SK-N-SH (cell line): ENCODE data around the gene SH2D5. TPM values are rescaled to one million over a fixed set of nuclear protein-coding genes. Genes with fewer than 3 reads are reported as not detected.

Source experiments
- CTCF ChIA-PET: fragments of 300-600, 350-600 bp; formaldehyde crosslinking; extraction: SDS; loops from one replicate; lab custom pipeline; 2021; lab: Yijun Ruan, JAX
- POLR2A ChIA-PET: fragments of 350-600 bp; sonication (Branson Sonifier 250); formaldehyde crosslinking; extraction: SDS; loops from one replicate; lab custom pipeline; 2020; ENCODE audit warnings: antibody characterized with exemption, inconsistent platforms; lab: Yijun Ruan, JAX
- DNase-seq: peaks from one replicate; pipeline ENCODE4 v3.0.0; 2012
- H2AFZ ChIP-seq: fragments of 200-600 bp; sonication (generic); 2 replicates; pipeline ENCODE4 v1.8.1; 2016; ENCODE audit warnings: antibody characterized with exemption, mild to moderate bottlenecking, low read depth
- H3F3A ChIP-seq: fragments of 200-600 bp; sonication (generic); replicated peaks from 2 replicates; pipeline ENCODE3; 2016; ENCODE audit warnings: antibody characterized with exemption, mild to moderate bottlenecking; ENCODE audit not compliant: insufficient read depth
- H3K27ac ChIP-seq, 2 experiments: fragments of 200-500 bp in 1 of 2; fragments of 200-600 bp in 1 of 2; sonication (Bioruptor generic) in 1 of 2; sonication (generic), shearing (Covaris generic) in 1 of 2; 2 replicates each; pipeline versions ENCODE4 v1.5.1 to v1.6.1; 2014 to 2016; ENCODE audit warnings: low read depth in 2 of 2, inconsistent platforms in 1 of 2, low read length in 1 of 2, mild to moderate bottlenecking in 1 of 2, mixed read lengths in 1 of 2
- H3K27me3 ChIP-seq: fragments of 200-600 bp; sonication (generic), shearing (Covaris generic); 2 replicates; pipeline ENCODE4 v1.6.1; 2016; ENCODE audit warnings: mixed run types; ENCODE audit not compliant: insufficient read depth
- H3K36me3 ChIP-seq, 2 experiments: fragments of 200-500 bp in 1 of 2; fragments of 200-600 bp in 1 of 2; sonication (Bioruptor generic) in 1 of 2; sonication (generic) in 1 of 2; replicated peaks in 1 of 2; 2 replicates each; pipeline versions ENCODE3 to v1.5.1; 2014 to 2016; ENCODE audit warnings: low read length in 1 of 2, mild to moderate bottlenecking in 1 of 2; ENCODE audit not compliant: insufficient read depth in 2 of 2, control insufficient read depth in 1 of 2
- H3K4me1 ChIP-seq, 2 experiments: fragments of 200-500 bp in 1 of 2; fragments of 200-600 bp in 1 of 2; sonication (Bioruptor generic) in 1 of 2; sonication (generic), shearing (Covaris generic) in 1 of 2; 2 replicates each; pipeline versions ENCODE4 v1.5.1 to v1.6.1; 2014 to 2016; ENCODE audit warnings: low read depth in 1 of 2, low read length in 1 of 2, mixed run types in 1 of 2; ENCODE audit not compliant: insufficient read depth in 2 of 2, control insufficient read depth in 1 of 2
- H3K4me2 ChIP-seq: fragments of 200-600 bp; sonication (generic), shearing (Covaris generic); 2 replicates; pipeline ENCODE4 v1.6.1; 2017; ENCODE audit warnings: mixed run types
- H3K4me3 ChIP-seq, 2 experiments: fragments of 200-500 bp in 1 of 2; fragments of 200-600 bp in 1 of 2; sonication (Bioruptor generic) in 1 of 2; sonication (generic), shearing (Covaris generic) in 1 of 2; 2 replicates each; pipeline versions ENCODE4 v1.5.1 to v1.8.1; 2014 to 2016; ENCODE audit warnings: low read depth in 2 of 2, inconsistent platforms in 1 of 2, low read length in 1 of 2, mild to moderate bottlenecking in 1 of 2, mixed read lengths in 1 of 2, moderate library complexity in 1 of 2
- H3K79me2 ChIP-seq: fragments of 200-600 bp; sonication (generic); 2 replicates; pipeline ENCODE4 v1.8.1; 2017; ENCODE audit warnings: mild to moderate bottlenecking; ENCODE audit not compliant: insufficient read depth
- H3K9ac ChIP-seq: fragments of 200-600 bp; sonication (generic); 2 replicates; pipeline ENCODE4 v1.6.1; 2017; ENCODE audit warnings: mixed run types
- H3K9me2 ChIP-seq: fragments of 200-600 bp; sonication (generic); 2 replicates; pipeline ENCODE4 v1.6.1; 2017; ENCODE audit warnings: mixed run types
- H3K9me3 ChIP-seq: fragments of 200-600 bp; sonication (generic); 2 replicates; pipeline ENCODE4 v1.6.1; 2017; ENCODE audit warnings: mixed run types, mild to moderate bottlenecking, moderate library complexity
- H4K20me1 ChIP-seq: fragments of 200-600 bp; sonication (generic); 2 replicates; pipeline ENCODE4 v1.6.1; 2017; ENCODE audit warnings: mild to moderate bottlenecking, mixed run types; ENCODE audit not compliant: insufficient read depth
- CHD2 ChIP-seq: fragments of 150-350 bp; IDR thresholded peaks from 2 replicates; pipeline ENCODE4 v1.6.1; 2018; ENCODE audit warnings: low read length; ENCODE audit not compliant: partially characterized antibody
- EP300 ChIP-seq, 2 experiments: IDR thresholded peaks; 2 replicates each; pipeline versions ENCODE4 v1.4.0 to v1.6.1; 2012; ENCODE audit warnings: borderline replicate concordance in 1 of 2, low read depth in 1 of 2, low read length in 1 of 2
- EZH2phosphoT487 ChIP-seq: fragments of 200-600 bp; sonication (generic); IDR thresholded peaks from 2 replicates; pipeline ENCODE4 v1.6.1; 2017; ENCODE audit warnings: low read depth, mixed run types, mild to moderate bottlenecking, antibody characterized with exemption, moderate library complexity, borderline replicate concordance
- FOXJ3 ChIP-seq: sonication (generic); formaldehyde crosslinking; IDR thresholded peaks from 2 replicates; pipeline ENCODE4 v1.5.1; 2020; ENCODE audit warnings: mild to moderate bottlenecking, missing genetic modification reagents
- FOXM1 ChIP-seq: IDR thresholded peaks from 2 replicates; pipeline ENCODE4 v1.4.0; 2012; ENCODE audit warnings: low read depth, mild to moderate bottlenecking
- GATA2 ChIP-seq: sonication (generic); formaldehyde crosslinking; IDR thresholded peaks from 2 replicates; pipeline ENCODE4 v1.5.0; 2020; ENCODE audit warnings: mild to moderate bottlenecking, missing genetic modification reagents
- MEF2A ChIP-seq: IDR thresholded peaks from 2 replicates; pipeline ENCODE4 v1.4.0; 2012; ENCODE audit warnings: low read depth, borderline replicate concordance
- MXI1 ChIP-seq: IDR thresholded peaks from 2 replicates; pipeline ENCODE4 v1.6.1; 2012; ENCODE audit warnings: mild to moderate bottlenecking, low read depth, low read length, improper control_type of control experiment
- RAD21 ChIP-seq: IDR thresholded peaks from 2 replicates; pipeline ENCODE4 v1.6.1; 2012; ENCODE audit warnings: mild to moderate bottlenecking, low read length
- RCOR1 ChIP-seq: fragments of 150-350 bp; IDR thresholded peaks from 2 replicates; pipeline ENCODE4 v1.6.1; 2017; ENCODE audit warnings: antibody characterized with exemption, low read length
- RXRA ChIP-seq: IDR thresholded peaks from 2 replicates; pipeline ENCODE4 v1.4.0; 2012; ENCODE audit warnings: low read depth, mild to moderate bottlenecking, borderline replicate concordance
- SMC3 ChIP-seq: IDR thresholded peaks from 2 replicates; pipeline ENCODE4 v1.6.1; 2012; ENCODE audit warnings: low read depth, low read length, improper control_type of control experiment
- TEAD4 ChIP-seq: IDR thresholded peaks from 2 replicates; pipeline ENCODE4 v1.4.0; 2012; ENCODE audit warnings: mild to moderate bottlenecking, borderline replicate concordance; ENCODE audit not compliant: insufficient read depth
- YY1 ChIP-seq: IDR thresholded peaks from 2 replicates; pipeline ENCODE4 v1.4.0; 2012; ENCODE audit warnings: low read depth, mild to moderate bottlenecking
- WGBS: methylation state at CpG from one replicate; pipeline ENCODE4 v1.1.6; 2017; ENCODE audit warnings: low lambda C conversion rate; 5-methylcytosine and 5-hydroxymethylcytosine counted together
- polyA plus RNA-seq, 3 experiments: library from polyadenylated mRNA; depleted of rRNA; stranded (reverse); fragments of >200 nt; gene quantifications; 2 replicates each; pipeline ENCODE4 v1.2.3, GENCODE V29; 2012
- TF ChIP-seq, protein P1 (sequence below): fragments of 150-350 bp; IDR thresholded peaks from 2 replicates; pipeline ENCODE4 v1.6.1; 2017; ENCODE audit warnings: antibody characterized with exemption, low read length, low read depth, borderline replicate concordance
- TF ChIP-seq, protein P2 (sequence below): IDR thresholded peaks from 2 replicates; pipeline ENCODE4 v1.6.1; 2012; ENCODE audit warnings: mild to moderate bottlenecking, low read depth, low read length, moderate library complexity
- TF ChIP-seq, protein P3 (sequence below): IDR thresholded peaks from 2 replicates; pipeline ENCODE4; 2012
- TF ChIP-seq, protein P4 (sequence below): IDR thresholded peaks from 2 replicates; pipeline ENCODE4 v1.4.0; 2012; ENCODE audit warnings: low read depth
- TF ChIP-seq, protein P5 (sequence below): IDR thresholded peaks from 2 replicates; pipeline ENCODE4 v1.4.0; 2012; ENCODE audit warnings: low read depth, borderline replicate concordance

The SH2D5 gene
- polyA plus RNA-seq, 1 of the 3 experiments (the other 2 are of a cell fraction) = 6.1 TPM

DNA sequence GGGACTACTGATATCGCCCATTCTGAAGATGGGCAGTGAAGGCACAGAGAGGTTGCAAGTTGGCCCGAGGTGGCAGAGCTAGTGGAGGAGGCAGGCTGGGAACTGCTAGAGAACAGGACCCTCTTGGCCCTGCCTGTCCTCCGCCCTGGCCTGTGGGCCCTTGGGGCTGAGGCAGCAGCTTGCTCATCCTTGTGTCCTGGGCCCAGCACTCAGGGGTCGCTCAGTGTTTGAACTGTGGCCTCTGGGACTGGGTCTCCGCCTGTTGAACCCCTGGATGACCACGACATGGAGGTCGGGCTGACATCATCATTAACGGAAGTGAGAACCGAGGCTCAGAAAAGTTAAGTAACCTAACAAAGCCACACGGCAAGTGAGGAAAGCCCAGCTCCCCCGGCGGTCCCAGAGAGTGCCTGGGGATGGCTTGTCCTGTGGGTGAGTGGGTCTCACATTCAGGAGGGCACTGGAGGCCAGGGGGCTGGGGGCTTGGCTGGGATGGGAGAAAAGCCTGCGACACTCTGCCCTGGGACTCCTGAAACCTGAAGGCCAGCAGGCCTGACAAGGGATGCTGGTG is 48.4 kb downstream of the SH2D5 start:
- Histone ChIP-seq H4K20me1 (no peaks in the 10 kb centered on the region), H3K9me3 (no peaks in the 10 kb centered on the region), H3K4me3 (no peak overlapping the region), H3K36me3 (no peaks in the 10 kb centered on the region), H3K27me3 (no peaks in the 10 kb centered on the region), H3K27ac (no peak overlapping the region), H3K4me1 (no peaks in the 10 kb centered on the region; a peak in 1 of 4 replicates), H3K9me2 (no peaks in the 10 kb centered on the region), H2AFZ (no peak overlapping the region), H3K4me2 (no peak overlapping the region), H3F3A (no peaks in the 10 kb centered on the region), H3K9ac (no peak overlapping the region), H3K79me2 (no peaks in the 10 kb centered on the region)
- ChIA-PET CTCF (interaction anchor here (0.9 to 1.2 kb wide), 2 partner anchors 13 to 23 kb away, joined by 3 read pairs; partner anchors contain the start of gene DDOST), POLR2A (interaction anchor here (0.6 to 0.8 kb wide), 2 partner anchors 23 to 554 kb away, joined by 3 read pairs; partner anchors contain the start of gene DDOST)
- TF ChIP-seq CHD2 (no peak), EZH2phosphoT487 (no peak), FOXM1 (no peak), SMC3 (no peak), FOXJ3 (no peak)
- TF ChIP-seq, protein P1, sequence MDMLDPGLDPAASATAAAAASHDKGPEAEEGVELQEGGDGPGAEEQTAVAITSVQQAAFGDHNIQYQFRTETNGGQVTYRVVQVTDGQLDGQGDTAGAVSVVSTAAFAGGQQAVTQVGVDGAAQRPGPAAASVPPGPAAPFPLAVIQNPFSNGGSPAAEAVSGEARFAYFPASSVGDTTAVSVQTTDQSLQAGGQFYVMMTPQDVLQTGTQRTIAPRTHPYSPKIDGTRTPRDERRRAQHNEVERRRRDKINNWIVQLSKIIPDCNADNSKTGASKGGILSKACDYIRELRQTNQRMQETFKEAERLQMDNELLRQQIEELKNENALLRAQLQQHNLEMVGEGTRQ = no peak
- TF ChIP-seq, protein P2, sequence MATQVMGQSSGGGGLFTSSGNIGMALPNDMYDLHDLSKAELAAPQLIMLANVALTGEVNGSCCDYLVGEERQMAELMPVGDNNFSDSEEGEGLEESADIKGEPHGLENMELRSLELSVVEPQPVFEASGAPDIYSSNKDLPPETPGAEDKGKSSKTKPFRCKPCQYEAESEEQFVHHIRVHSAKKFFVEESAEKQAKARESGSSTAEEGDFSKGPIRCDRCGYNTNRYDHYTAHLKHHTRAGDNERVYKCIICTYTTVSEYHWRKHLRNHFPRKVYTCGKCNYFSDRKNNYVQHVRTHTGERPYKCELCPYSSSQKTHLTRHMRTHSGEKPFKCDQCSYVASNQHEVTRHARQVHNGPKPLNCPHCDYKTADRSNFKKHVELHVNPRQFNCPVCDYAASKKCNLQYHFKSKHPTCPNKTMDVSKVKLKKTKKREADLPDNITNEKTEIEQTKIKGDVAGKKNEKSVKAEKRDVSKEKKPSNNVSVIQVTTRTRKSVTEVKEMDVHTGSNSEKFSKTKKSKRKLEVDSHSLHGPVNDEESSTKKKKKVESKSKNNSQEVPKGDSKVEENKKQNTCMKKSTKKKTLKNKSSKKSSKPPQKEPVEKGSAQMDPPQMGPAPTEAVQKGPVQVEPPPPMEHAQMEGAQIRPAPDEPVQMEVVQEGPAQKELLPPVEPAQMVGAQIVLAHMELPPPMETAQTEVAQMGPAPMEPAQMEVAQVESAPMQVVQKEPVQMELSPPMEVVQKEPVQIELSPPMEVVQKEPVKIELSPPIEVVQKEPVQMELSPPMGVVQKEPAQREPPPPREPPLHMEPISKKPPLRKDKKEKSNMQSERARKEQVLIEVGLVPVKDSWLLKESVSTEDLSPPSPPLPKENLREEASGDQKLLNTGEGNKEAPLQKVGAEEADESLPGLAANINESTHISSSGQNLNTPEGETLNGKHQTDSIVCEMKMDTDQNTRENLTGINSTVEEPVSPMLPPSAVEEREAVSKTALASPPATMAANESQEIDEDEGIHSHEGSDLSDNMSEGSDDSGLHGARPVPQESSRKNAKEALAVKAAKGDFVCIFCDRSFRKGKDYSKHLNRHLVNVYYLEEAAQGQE = no peak
- no peak for DNase-seq
- WGBS = 84% methylated on average over 12 of the region's 13 CpGs

DNA sequence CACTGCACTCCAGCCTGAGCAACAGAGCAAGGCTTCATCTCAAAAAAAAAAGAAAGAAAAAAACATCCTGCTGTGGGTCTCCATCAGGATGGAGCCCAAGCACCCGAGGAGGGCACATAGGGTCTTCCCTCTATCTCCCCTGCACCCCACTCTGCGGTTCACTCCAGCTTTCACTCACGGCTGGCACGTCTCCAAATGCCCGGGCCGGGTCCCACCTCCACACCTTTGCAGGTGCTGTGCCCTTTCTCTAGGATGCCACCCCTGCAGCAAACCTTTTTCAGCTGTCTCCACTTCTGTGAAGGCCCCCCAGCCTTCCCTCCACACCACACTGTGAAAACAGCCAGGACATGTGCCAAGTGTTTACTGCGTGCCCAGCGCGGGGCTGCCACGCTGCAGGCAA is 48.9 kb downstream of the SH2D5 start:
- no peaks in the 10 kb centered on the region for H3K9me2 ChIP-seq
- H3K27ac ChIP-seq = no peak overlapping the region
- H3K9ac ChIP-seq = no peak overlapping the region
- H3K4me2 ChIP-seq = no peak overlapping the region
- H3K4me3 ChIP-seq = no peak overlapping the region
- no peaks in the 10 kb centered on the region for H3K9me3 ChIP-seq
- no peak for DNase-seq
- ChIA-PET CTCF (interaction anchor here (0.9 to 1.2 kb wide), 2 partner anchors 13 to 22 kb away, joined by 3 read pairs; partner anchors contain the start of gene DDOST), POLR2A (interaction anchor here (0.6 to 0.8 kb wide), 2 partner anchors 22 to 554 kb away, joined by 3 read pairs; partner anchors contain the start of gene DDOST)
- H3K27me3 ChIP-seq = no peaks in the 10 kb centered on the region
- no peaks in the 10 kb centered on the region for H3F3A ChIP-seq
- no peak overlapping the region for H2AFZ ChIP-seq
- WGBS = 80% methylated on average over 10 of the region's 10 CpGs
- H3K79me2 ChIP-seq = no peaks in the 10 kb centered on the region
- H3K4me1 ChIP-seq = no peaks in the 10 kb centered on the region; a peak in 1 of 4 replicates
- H4K20me1 ChIP-seq = no peaks in the 10 kb centered on the region
- no peaks in the 10 kb centered on the region for H3K36me3 ChIP-seq
- TF ChIP-seq FOXM1 = no peak
- no peak for TF ChIP-seq MEF2A
- TF ChIP-seq RCOR1 = no peak
- TF ChIP-seq, protein P1 = no peak
- TF ChIP-seq RXRA = no peak
- TF ChIP-seq, protein P3, sequence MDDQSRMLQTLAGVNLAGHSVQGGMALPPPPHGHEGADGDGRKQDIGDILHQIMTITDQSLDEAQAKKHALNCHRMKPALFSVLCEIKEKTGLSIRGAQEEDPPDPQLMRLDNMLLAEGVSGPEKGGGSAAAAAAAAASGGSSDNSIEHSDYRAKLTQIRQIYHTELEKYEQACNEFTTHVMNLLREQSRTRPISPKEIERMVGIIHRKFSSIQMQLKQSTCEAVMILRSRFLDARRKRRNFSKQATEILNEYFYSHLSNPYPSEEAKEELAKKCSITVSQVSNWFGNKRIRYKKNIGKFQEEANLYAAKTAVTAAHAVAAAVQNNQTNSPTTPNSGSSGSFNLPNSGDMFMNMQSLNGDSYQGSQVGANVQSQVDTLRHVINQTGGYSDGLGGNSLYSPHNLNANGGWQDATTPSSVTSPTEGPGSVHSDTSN = no peak
- TF ChIP-seq, protein P4, sequence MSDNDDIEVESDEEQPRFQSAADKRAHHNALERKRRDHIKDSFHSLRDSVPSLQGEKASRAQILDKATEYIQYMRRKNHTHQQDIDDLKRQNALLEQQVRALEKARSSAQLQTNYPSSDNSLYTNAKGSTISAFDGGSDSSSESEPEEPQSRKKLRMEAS = no peak
- no peak for TF ChIP-seq MXI1
- no peak for TF ChIP-seq GATA2 (CRISPR knock-in tag)
- no peak for TF ChIP-seq YY1
- TF ChIP-seq, protein P5, sequence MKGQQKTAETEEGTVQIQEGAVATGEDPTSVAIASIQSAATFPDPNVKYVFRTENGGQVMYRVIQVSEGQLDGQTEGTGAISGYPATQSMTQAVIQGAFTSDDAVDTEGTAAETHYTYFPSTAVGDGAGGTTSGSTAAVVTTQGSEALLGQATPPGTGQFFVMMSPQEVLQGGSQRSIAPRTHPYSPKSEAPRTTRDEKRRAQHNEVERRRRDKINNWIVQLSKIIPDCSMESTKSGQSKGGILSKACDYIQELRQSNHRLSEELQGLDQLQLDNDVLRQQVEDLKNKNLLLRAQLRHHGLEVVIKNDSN = no peak
- no peak for TF ChIP-seq TEAD4
- TF ChIP-seq EP300 (IDR thresholded peaks at IDR 0.05; ENCODE audit: borderline replicate concordance in 1 of 2, low read depth in 1 of 2, low read length in 1 of 2) = no peak
- no peak for TF ChIP-seq RAD21
